ENCODE measurements around the gene BTD.

Gene BTD

DNA sequence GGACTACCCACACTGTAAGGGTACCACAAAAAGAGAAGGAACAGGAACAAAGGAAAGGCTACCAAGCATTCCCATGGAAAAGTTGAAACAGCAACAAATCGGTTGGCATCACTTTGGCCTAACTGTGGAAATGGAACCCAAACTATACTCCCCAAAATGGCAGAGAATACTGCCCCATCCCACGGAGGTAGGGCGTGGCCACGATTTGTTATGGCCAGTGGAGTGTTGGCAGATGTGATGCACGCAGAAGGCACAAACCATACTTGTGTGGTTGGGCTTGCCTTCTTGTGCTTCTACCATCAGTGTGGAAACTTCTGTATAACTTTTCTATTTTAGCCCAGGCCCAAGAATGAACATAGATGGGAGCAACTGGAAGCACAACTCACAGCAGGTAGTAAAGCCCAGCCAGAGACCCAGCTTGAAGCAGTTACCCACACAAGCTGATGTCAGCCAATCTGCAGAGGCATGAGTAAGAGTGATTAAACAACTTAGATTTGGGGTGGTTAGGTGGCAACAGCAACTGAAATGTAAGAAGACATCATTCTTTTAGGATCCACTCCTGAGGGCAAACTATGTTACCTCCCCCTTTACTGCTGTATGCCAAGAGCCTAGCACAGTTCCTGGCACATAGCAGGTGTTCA lies 64.1 kb downstream of the BTD start:
- DNase-seq (ENCODE audit: low read depth) = no peak

DNA sequence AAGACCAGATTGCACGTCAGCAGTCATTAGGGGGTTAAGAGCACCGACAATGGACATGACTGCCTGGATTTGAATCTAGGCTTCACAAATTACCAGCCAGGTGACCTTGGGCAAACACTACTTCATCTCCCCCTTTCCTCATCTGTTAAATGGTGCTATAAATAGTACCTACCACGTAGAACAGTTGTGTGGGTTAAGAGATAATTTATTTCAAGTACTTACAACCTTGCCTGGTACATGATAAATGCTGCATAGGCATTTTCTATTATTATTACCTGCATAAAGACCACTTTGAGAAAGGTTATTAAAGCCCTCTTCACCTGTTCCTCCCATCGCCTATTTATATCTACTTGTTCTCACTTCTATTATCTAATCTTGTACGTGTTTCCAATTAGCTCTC lies 64.7 kb downstream of the BTD start:
- no peak for DNase-seq (ENCODE audit: low read depth)

DNA sequence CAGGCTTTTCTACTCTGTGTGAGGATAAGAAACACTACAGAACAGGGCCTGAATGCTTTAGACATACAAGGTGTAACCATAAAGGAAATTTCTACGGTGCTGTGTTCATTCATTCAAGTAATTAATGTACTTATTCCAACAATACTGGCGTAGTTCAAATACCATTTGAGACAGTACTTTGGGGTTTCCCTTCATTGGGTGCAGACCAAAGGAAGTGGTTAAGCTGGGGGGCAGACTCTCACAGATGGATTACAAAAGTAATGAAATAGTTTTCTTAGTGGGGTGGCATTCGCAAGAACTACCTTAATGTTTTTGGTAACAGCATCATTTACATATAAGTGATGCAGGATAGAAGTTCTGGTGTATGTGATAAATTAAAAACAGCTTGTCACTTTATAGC lies 65.9 kb downstream of the BTD start:
- no peak for DNase-seq (ENCODE audit: low read depth)

DNA sequence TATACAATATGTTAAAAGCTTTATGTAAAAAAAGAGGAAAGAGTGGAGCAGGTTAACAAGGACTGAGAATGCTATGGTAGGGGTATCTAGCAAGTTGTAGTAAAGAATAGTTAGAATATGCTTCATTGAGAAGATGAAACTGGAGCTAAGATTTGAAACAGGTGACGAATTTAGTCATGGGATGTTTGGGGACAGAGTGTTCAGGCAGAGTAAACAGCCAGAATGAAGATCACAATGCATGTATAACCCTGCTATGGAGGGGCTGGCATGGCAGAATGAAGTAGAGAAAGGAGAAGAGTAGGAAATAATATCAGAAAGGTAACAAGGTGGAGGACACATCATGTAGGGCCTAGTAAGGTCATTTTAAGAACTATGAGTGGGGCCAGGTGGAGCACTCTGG lies 72.0 kb downstream of the BTD start:
- DNase-seq (ENCODE audit: low read depth) = no peak

DNA sequence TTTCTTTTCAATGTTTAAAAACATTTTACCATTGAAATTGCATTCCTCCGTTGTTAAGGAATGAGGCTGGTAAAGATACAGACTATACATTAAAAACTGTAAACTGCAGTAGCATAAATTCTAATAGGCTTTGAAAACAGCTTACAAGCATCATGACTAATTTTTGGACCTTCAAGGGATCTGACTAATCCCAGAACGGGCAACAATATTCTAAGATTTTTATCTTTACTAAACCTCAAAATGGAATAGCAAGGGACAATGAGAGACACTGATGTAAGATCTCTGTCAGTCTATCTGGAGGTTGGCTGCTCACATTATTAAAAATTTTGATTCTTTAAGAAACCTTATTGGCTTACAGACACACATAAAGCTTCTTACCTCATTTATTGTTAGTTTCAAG lies 74.7 kb downstream of the BTD start:
- DNase-seq (ENCODE audit: low read depth) = no peak

DNA sequence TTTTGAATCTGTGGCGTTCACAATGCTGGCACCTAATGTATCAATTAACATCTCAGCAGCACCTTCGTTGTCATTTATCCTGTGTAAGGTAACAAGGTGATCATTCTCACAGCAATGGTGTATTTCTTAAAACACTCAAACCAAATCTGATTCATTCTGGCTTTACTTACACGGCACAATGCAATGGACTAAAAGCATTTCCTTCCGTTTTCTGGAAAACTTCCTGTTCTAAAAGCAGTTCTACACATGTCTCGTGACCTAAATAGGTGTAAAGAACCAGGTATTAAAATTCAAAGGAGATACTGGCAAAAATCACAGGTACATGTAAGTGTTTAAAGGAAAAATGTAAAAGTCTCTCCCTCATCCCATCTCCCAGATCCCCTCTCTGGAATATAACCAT lies 77.8 kb downstream of the BTD start:
- DNase-seq (ENCODE audit: low read depth) = no peak

DNA sequence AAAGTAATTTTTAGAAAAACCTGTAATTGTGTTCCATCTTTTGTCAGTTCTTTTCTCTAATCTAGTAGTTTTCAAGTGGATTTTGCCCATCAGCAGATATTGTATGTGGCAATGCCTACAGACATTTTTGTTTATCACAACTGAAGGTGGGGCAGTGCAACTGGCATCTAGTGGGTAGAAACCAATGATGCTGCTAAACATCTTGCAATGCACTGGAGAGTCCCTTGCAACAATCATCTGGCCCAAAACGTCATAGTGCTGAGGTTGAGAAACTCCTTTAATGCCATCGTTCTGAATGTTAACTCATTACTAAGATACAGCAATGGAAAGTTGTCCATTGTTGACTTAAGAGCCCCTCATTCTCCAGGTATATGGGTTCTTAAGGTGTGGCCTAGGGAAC lies 80.1 kb downstream of the BTD start:
- no peak for DNase-seq (ENCODE audit: low read depth)

DNA sequence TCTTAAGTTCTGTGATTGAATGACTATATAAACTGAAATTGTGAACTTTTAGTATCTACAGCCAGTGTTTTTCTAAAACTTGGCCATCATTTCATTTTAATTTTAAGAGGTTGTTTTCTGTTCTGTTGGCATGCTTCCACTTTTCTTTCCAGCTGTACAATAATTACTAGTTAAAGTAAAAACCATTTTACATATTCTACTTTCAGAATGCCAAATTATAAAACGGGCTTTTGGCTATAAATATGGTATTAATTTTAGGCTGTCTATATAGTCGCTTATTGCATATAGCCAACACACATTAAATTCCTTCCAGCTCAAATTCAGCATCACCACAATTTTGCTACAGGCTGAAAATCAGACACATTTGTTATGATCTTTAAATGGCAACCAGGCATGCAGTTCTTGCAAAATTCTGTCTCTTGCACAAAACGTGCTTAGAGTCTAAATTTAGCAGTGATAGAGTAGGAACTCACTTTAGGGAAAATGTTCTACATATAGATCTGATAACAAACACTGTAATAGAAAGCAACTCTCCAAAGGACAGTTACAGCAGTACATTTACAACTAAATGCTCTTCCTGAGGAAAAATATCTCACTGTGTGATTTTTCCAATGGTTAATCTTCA lies 81.1 kb downstream of the BTD start:
- no peak for DNase-seq (ENCODE audit: low read depth)

DNA sequence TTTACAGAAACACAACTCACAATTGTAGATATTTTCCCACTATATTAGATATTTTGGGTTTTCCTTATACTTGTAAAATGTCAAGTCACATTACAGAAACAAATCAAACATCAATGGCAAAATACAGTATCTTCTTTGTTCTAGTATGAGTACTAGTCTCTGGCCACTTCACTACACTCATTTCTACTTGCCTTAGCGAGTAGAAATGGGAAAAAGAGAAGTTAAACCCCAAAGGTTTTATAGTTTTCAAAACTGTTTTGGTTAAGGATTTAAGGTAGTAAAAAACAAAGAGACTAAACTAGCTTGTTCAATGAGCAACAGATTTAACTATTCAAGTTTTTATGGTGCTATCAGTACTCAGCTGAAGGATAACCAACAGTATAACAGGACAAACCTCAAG lies 81.7 kb downstream of the BTD start:
- no peak for DNase-seq (ENCODE audit: low read depth)

DNA sequence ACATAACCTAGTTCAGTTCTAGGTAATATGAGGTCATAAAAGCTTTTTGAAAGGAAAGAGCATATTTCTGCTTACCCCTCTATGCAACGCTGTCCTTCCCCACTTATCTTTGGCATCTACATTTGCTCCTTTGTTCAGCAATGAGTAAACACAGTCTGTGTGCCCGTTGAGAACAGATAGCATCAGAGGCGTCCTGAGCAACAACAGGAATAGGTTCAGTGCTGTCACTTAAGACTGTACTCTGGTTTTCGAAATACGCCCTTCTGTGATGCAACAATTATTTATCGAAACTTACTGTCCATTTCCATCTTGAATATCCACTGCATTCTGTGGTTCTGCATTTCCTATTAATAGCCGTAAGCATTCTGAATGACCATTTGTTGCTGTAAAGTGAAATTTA lies 84.4 kb downstream of the BTD start:
- DNase-seq (ENCODE audit: low read depth) = no peak

DNA sequence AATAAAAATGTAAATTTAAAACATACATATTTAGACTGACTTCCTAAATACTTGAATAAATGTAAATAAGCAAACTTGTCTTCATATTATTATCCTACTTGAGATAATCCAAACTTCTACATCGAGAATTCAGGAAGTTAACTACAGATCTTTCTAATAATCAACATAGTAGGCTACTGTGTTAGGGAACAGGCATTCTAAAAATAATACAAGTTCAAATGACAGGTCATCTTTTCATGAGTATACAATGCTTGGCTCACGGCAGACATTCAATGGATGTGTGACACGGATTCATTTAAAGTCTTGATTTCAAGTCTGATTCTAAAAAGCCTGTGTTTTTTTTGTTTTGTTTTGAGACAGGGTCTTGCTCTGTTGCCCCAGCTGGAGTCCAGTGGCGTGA lies 88.7 kb downstream of the BTD start:
- DNase-seq (ENCODE audit: low read depth) = no peak

DNA sequence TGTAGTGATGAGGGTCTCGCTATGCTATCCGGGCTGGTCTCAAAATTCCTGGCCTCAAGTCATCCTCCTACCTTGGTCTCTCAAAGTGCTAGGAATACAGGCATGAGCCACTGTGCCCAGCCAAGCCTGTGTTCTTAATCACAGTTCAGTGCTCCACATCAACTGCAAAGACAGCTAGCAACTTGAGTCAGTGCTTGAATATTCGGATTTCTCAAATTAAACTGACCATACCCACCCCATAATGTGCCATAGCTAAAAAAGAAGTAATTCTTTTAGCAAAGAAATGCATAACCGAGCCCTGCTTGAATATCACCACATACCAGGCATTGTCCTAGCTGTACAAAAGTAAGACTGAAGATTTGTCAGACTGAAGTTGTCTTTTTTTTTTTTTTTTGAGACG lies 89.2 kb downstream of the BTD start:
- DNase-seq (ENCODE audit: low read depth) = no peak

DNA sequence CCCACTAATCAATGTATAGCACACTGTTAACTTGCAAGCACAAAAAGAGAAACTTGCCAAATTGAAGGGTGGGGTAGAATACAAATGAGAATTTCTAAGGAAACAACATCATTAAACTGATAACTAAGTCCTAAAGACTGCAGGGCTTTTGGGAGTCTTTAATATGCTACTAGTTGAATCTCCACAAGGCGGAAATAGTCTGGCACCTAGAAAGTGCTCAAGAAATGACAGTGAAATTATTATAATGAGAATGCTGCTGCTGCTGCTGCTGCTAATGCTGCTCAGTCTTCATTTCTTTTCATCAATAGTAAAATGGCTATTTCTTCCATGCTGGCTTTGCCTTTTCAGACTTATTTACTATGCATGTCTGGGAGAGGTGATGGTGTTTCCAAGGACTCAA lies 91.8 kb downstream of the BTD start:
- no peak for DNase-seq (ENCODE audit: low read depth)

DNA sequence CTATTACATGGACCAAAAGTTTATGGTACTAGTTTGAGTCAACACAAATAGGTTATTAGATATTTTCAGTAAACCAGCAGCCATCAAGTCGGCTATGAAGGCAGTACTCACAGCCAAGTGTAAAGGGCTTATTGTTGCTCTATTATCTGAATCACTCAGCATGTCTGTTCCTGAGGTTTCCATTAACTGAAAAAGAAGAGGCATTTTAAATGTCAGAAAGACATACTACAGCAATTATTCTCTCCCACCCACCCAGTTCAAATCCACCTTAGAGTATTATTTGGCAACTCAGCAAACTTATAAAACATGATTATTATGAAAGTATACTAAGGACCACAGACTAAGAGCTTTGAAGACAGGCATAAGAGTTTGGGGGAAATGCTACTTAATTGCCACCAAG lies 93.1 kb downstream of the BTD start:
- no peak for DNase-seq (ENCODE audit: low read depth)
